NB4 (cell line): Measurements from ENCODE around the gene MXD4.

Source experiments
- CTCF ChIP-seq: IDR thresholded peaks from one replicate; pipeline ENCODE4 v1.5.1; 2012; ENCODE audit warnings: low read depth, low read length
- TF ChIP-seq, protein P1 (sequence below): IDR thresholded peaks from 2 replicates; pipeline ENCODE4 v1.6.1; 2011; ENCODE audit warnings: low read depth, low read length

GRCh38 chr4:2283199-2283711 is 21.3 kb upstream of the MXD4 start:
- TF ChIP-seq CTCF, result no peak
- TF ChIP-seq, protein P1, sequence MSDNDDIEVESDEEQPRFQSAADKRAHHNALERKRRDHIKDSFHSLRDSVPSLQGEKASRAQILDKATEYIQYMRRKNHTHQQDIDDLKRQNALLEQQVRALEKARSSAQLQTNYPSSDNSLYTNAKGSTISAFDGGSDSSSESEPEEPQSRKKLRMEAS, result no peak
